CD4-positive, alpha-beta T cell (primary cell): ENCODE measurements around the gene RFPL1. TPM values are rescaled to one million over a fixed set of nuclear protein-coding genes. Genes with fewer than 3 reads are reported as not detected.

Experiments used
- ATAC-seq: fragments of 200-7000 bp; cut with Tn5 transposase; one replicate; pipeline ENCODE4 v1.10.0; 2022; ENCODE audit warnings: mild to moderate bottlenecking; ENCODE audit not compliant: poor library complexity
- CTCF ChIA-PET: fragments of 350-600 bp; sonication (Branson Sonifier 250); formaldehyde crosslinking; loops from one replicate; lab custom pipeline; 2021; ENCODE audit warnings: antibody characterized with exemption, inconsistent platforms; lab: Charles Lee
- POLR2A ChIA-PET: fragments of 350-600 bp; sonication (Branson Sonifier 250); formaldehyde crosslinking; loops from one replicate; lab custom pipeline; 2021; ENCODE audit warnings: antibody characterized with exemption, inconsistent platforms; lab: Charles Lee
- DNase-seq, 14 experiments: peaks; one replicate each; pipeline ENCODE4 v3.0.0-alpha.2; 2013 to 2020; ENCODE audit warnings: mixed read lengths in 2 of 14
- H3K27ac ChIP-seq, 2 donors: one replicate each; pipeline versions ENCODE4 v1.5.1 to v1.7.0; 2013; ENCODE audit warnings: low read length in 2 of 2, low read depth in 1 of 2, mild to moderate bottlenecking in 1 of 2
- H3K27me3 ChIP-seq, 2 experiments: 1 replicate in 1 of 2; 2 replicates in 1 of 2; pipeline versions ENCODE4 v1.6.1 to v1.7.0; 2013; ENCODE audit warnings: low read length in 2 of 2, control low read depth in 1 of 2, mild to moderate bottlenecking in 1 of 2, moderate library complexity in 1 of 2; ENCODE audit not compliant: insufficient read depth in 2 of 2, control insufficient read depth in 1 of 2
- H3K36me3 ChIP-seq: one replicate; pipeline ENCODE4 v1.6.1; 2013; ENCODE audit warnings: low read length, control low read depth; ENCODE audit not compliant: insufficient read depth
- H3K4me1 ChIP-seq: one replicate; pipeline ENCODE4 v1.6.1; 2013; ENCODE audit warnings: low read length, control low read depth; ENCODE audit not compliant: insufficient read depth
- H3K4me3 ChIP-seq: one replicate; pipeline ENCODE4 v1.5.1; 2013; ENCODE audit warnings: mild to moderate bottlenecking, low read length, moderate library complexity
- H3K9me3 ChIP-seq, 2 experiments: 1 replicate in 1 of 2; 2 replicates in 1 of 2; pipeline versions ENCODE4 v1.6.1 to v1.7.0; 2013; ENCODE audit warnings: low read length in 2 of 2, mild to moderate bottlenecking in 2 of 2, control low read depth in 1 of 2, moderate library complexity in 1 of 2; ENCODE audit not compliant: control insufficient read depth in 1 of 2, insufficient read depth in 1 of 2
- H3K27ac Mint-ChIP-seq: one replicate; pipeline ENCODE4 v1.8.0; 2020; ENCODE audit warnings: mixed read lengths
- H3K27me3 Mint-ChIP-seq: one replicate; pipeline ENCODE4 v1.8.0; 2021; ENCODE audit warnings: mixed read lengths
- H3K36me3 Mint-ChIP-seq: one replicate; pipeline ENCODE4 v1.8.0; 2021; ENCODE audit warnings: low read depth, mixed read lengths
- H3K4me1 Mint-ChIP-seq: one replicate; pipeline ENCODE4 v1.8.0; 2021; ENCODE audit warnings: low read depth, mixed read lengths
- H3K4me3 Mint-ChIP-seq: one replicate; pipeline ENCODE4 v1.8.0; 2020; ENCODE audit warnings: mild to moderate bottlenecking, mixed read lengths
- H3K9me3 Mint-ChIP-seq: one replicate; pipeline ENCODE4 v1.8.0; 2020; ENCODE audit warnings: mixed read lengths
- intact Hi-C, 2 experiments: fragments of 100-400 bp; cut with DNase I in 1 of 2; cut with micrococcal nuclease in 1 of 2; formaldehyde crosslinking; loops; one replicate each; pipeline versions ENCODE4 v1.15.1 to v1.9.0; 2023 to 2025; cut with DNase I, micrococcal nuclease
- total RNA-seq, 174 experiments: library from RNA in 2 of 174; stranded (reverse) in 2 of 174; gene quantifications; one replicate each; pipeline ENCODE4 v1.2.3 and lab custom pipeline; 2021 to 2026
- TF ChIP-seq, protein P1 (sequence below): fragments of 200-600 bp; IDR thresholded peaks from one replicate; pipeline ENCODE4 v1.8.0; 2022; ENCODE audit warnings: antibody characterized with exemption, mild to moderate bottlenecking

Gene RFPL1
- total RNA-seq, 2 experiments from 2014 or later, result not detected

DNA sequence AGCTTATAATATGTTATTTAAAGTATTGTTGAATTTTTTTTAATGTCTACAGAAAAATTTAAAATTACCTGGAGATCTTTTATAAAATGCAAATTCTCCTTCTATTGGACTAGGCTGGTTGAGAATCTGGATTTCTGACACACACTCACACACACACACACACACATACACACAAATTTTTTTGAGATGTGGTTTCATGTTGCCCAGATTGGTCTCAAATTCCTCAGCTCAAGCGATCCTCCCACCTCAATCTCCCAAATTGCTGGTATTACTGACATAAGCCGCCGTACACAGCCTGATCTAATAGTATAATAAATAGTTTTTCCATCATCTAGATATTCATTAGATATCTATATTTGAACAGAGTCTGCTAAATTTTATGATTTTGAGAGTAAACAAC, 4.5 kb upstream of the RFPL1 start:
- Mint-ChIP-seq H3K9me3 (no peaks in the 10 kb centered on the region), H3K27me3 (peaks cover 40% of the 10 kb centered on the region), H3K36me3 (no peaks in the 10 kb centered on the region), H3K4me3 (no peak overlapping the region), H3K4me1 (no peaks in the 10 kb centered on the region), H3K27ac (no peak overlapping the region)
- CTCF ChIA-PET, result no interaction called here
- ATAC-seq (no peak), DNase-seq (no peak)
- POLR2A ChIA-PET, result no interaction called here
- no peak overlapping the region for H3K4me3 ChIP-seq
- intact Hi-C loops, result no loop called here
- no peaks in the 10 kb centered on the region for H3K4me1 ChIP-seq
- H3K27ac ChIP-seq, result no peak overlapping the region
- H3K9me3 ChIP-seq, result no peaks in the 10 kb centered on the region
- no peaks in the 10 kb centered on the region for H3K36me3 ChIP-seq
- TF ChIP-seq, protein P1, sequence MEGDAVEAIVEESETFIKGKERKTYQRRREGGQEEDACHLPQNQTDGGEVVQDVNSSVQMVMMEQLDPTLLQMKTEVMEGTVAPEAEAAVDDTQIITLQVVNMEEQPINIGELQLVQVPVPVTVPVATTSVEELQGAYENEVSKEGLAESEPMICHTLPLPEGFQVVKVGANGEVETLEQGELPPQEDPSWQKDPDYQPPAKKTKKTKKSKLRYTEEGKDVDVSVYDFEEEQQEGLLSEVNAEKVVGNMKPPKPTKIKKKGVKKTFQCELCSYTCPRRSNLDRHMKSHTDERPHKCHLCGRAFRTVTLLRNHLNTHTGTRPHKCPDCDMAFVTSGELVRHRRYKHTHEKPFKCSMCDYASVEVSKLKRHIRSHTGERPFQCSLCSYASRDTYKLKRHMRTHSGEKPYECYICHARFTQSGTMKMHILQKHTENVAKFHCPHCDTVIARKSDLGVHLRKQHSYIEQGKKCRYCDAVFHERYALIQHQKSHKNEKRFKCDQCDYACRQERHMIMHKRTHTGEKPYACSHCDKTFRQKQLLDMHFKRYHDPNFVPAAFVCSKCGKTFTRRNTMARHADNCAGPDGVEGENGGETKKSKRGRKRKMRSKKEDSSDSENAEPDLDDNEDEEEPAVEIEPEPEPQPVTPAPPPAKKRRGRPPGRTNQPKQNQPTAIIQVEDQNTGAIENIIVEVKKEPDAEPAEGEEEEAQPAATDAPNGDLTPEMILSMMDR, result no peak
- peaks cover 0 to 10% of the 10 kb centered on the region in 2 experiments for H3K27me3 ChIP-seq

DNA sequence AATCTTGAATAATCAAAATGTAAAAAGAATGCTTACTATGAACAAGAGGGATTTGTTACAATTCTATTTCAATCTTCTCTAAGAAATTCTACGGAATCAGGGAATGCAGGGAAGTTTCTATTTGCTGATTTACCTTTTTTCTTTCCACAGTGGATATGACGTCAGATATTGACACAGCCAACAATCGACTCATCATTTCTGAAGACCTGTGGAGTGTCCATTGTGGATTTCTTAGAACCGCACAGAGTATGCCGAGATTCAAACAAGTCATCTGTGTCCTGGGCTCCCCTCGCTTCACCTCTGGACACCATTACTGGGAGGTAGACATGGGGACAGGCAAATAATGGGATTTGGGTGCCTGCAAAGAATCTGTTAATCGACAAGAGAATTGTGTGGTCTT, 4.1 kb upstream of the RFPL1 start:
- no peak for DNase-seq
- peaks cover 37% of the 10 kb centered on the region for H3K27me3 Mint-ChIP-seq
- no peak overlapping the region for H3K4me3 Mint-ChIP-seq
- no peaks in the 10 kb centered on the region for H3K36me3 Mint-ChIP-seq
- no peak overlapping the region for H3K4me3 ChIP-seq
- ChIA-PET POLR2A (no interaction called here), CTCF (no interaction called here)
- H3K27ac Mint-ChIP-seq, result no peak overlapping the region
- intact Hi-C loops, result no loop called here
- no peaks in the 10 kb centered on the region for H3K9me3 ChIP-seq
- no peaks in the 10 kb centered on the region for H3K4me1 ChIP-seq
- H3K27me3 ChIP-seq, result peaks cover 0 to 10% of the 10 kb centered on the region in 2 experiments
- TF ChIP-seq, protein P1, result no peak
- H3K4me1 Mint-ChIP-seq, result no peaks in the 10 kb centered on the region
- ATAC-seq, result no peak
- no peak overlapping the region for H3K27ac ChIP-seq
- H3K36me3 ChIP-seq, result no peaks in the 10 kb centered on the region
- no peaks in the 10 kb centered on the region for H3K9me3 Mint-ChIP-seq

DNA sequence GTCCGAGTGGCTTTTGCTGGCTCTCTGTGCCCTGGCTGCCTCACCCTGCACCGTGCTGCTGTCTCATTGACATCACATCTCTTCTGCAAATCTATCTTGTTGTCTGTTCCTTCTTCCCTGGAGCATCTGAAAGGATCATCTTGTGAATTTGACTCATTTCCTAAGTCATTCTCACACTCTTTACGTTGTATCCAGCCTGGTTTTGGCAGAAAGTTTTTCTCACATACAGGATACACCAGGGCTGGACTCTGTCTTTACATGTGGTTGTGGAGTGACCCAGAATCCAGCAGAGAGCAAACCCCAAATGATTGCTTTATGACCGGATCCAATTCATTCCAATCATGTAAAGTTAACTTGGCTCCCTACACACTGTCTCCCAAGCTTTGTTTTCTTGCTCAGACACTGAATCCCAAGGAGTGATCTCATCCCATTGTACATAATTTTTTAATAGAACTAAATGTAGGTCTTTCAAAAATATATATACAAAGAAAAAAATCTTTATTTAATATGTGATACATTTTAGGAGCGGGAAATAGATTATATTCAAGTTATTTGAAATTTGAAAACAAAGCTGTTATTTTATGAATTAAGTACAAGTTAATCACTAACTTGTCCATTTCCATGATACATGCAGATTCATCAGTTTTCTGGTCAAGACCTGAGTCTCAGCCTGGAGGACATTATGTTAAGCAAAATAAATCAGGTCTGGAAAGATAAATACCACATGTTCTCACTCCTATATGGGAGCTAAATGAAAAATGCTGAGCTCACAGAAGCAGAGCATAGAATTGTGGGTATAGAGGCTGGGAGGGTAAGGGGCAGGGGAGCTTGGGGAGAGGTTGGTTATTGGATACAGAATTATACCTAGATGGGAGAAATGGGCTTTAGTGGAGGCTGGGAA, 2.9 kb upstream of the RFPL1 start:
- CTCF ChIA-PET, result no interaction called here
- H3K27ac Mint-ChIP-seq, result no peak overlapping the region
- ATAC-seq, result no peak

More for the DNA sequence above, 2.9 kb upstream of the RFPL1 start:
- Histone ChIP-seq H3K4me3 (no peak overlapping the region), H3K27ac (no peak overlapping the region), H3K36me3 (no peaks in the 10 kb centered on the region), H3K4me1 (no peaks in the 10 kb centered on the region), H3K27me3 (peaks cover 0 to 10% of the 10 kb centered on the region in 2 experiments), H3K9me3 (no peaks in the 10 kb centered on the region)
- TF ChIP-seq, protein P1, result no peak
- DNase-seq, result no peak
- H3K4me3 Mint-ChIP-seq, result no peak overlapping the region
- intact Hi-C loops, result no loop called here
- peaks cover 33% of the 10 kb centered on the region for H3K27me3 Mint-ChIP-seq
- H3K9me3 Mint-ChIP-seq, result no peaks in the 10 kb centered on the region
- H3K36me3 Mint-ChIP-seq, result no peaks in the 10 kb centered on the region
- POLR2A ChIA-PET, result no interaction called here
- no peaks in the 10 kb centered on the region for H3K4me1 Mint-ChIP-seq
